Myocyte (in vitro differentiated cells): ENCODE data around the gene TBCEL. TPM values are rescaled to one million over a fixed set of nuclear protein-coding genes. Genes with fewer than 3 reads are reported as not detected.

ENCODE experiments used
- DNase-seq: peaks from one replicate; pipeline ENCODE4 v3.0.0-alpha.2; 2012; ENCODE audit warnings: low read depth
- total RNA-seq: library from RNA; depleted of rRNA; stranded (reverse); fragments of >200 nt; gene quantifications from 2 replicates; pipeline ENCODE4 v1.2.3, GENCODE V29; 2014

The TBCEL gene
- total RNA-seq, 1 donor from 2014 or later: 37.7 TPM

GRCh38 chr11:121063728-121064127 lies 39.8 kb downstream of the TBCEL start:
- DNase-seq: no peak

DNA sequence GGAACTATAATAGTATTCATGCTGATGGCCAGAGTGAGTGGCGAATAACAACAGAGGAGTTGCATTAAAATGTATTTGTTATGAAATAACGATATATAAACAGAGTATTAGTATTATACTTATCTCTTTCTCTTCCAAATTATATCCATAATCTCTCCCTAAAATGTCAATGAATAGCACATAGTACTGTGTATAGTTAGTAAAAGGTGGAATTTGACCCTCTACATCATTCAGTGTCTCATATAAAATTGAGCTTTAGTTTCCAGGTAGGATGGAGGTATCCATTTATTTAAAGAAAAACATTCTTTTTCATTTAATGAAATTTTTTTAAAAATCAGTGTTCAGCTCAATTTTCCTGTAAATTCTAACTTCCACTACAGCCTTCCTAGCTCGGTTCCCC lies 42.7 kb downstream of the TBCEL start:
- no peak for DNase-seq

DNA sequence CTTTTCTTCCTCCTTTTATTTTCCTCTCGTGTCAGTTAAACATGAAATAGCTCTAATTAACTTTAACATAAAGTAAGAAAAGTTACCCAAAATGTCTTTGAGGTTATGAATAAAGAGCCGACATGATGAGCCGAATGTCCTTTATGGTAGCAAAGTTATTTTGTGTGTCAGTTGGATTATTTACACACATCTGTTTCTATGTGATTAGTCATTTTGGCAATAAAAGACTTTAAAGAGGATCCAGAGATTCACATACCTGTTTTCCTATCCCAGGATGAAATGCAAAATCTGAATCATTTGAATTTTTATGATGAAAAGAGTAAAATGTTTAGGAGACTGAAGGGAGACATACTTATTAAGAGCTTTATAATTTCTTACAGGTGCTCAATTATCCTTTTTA lies 43.1 kb downstream of the TBCEL start:
- no peak for DNase-seq

GRCh38 chr11:121067453-121067852 lies 43.6 kb downstream of the TBCEL start:
- DNase-seq: no peak

DNA sequence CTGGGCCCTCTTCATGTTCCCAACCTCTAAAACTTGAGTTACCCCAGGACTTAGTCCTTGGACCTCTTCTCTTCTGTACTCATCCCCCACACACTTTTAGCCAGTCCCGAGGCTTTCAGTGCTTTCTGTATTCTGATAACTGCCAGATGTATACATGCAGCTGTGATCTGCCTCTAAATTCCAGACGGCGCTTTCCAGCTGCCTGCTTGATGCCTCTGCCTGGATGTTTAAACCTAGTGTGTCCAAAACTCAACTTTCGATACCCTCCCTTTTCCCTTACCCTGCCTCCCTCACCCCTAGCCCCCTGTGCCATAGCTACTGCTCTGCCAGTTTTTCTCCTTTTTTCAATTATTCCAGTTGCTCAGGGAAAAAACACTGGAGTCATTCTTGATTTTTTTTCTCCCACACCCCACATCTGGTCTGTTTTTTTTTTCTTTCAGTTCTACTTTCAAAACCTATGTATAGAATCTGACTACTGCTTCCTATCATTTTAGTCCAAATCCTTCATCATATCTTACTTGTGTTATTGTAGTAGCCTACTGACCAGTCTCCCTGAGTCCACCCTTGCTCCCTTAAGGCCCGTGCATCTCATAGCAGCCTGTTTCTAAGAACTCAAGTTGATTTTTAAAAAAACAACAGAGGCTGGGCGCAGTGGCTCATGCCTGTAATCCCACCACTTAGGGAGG lies 44.2 kb downstream of the TBCEL start:
- no peak for DNase-seq

DNA sequence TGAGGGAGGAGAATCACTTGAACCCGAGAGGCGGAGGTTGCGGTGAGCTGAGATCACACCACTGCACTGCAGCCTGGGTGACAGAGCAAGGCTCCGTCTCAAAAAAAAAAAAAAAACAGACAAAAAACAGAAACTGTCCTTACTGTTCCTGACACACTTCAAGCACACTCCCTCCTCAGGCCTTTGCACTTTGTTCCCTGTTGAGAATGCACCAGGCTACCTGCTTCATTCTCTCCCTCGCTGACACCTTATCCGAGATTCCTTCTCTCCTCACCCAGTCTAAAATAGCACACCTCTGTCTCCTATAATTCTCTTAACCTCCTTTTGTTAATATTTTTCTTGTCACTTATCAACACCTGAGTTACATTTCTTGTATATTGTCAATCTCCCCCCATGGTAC lies 44.9 kb downstream of the TBCEL start:
- DNase-seq: no peak

- no peak for DNase-seq
Measured at GRCh38 chr11:121070951-121071845, 47.3 kb downstream of the TBCEL start.

DNA sequence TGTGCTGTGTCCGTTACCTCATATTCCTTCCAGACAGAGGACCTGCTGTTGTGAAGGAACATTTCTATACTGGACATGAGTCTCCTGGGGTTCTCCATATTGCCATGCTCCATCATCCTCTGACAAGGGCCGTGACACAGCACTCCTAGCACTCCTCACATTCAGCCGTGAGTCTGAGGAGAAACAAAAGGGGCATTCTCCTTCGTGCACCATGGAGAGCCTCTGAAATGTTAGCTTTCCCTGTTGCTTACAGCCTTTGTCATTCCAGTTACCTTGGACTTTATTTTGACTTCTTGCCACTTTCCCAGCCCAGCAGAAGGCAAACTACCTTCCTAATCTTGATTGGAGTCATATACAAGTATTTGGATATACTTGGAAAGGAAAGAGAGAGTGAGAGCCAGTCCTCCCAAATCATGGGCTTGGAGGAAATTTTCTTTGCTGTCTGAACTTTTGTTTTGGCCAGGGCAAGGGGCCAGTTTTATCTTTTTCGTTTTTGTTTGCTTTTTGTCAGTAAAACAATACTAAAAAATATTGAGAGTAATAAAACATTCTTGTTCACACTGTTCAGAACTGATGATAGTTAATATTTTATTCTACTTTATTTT lies 48.0 kb downstream of the TBCEL start:
- no peak for DNase-seq

DNA sequence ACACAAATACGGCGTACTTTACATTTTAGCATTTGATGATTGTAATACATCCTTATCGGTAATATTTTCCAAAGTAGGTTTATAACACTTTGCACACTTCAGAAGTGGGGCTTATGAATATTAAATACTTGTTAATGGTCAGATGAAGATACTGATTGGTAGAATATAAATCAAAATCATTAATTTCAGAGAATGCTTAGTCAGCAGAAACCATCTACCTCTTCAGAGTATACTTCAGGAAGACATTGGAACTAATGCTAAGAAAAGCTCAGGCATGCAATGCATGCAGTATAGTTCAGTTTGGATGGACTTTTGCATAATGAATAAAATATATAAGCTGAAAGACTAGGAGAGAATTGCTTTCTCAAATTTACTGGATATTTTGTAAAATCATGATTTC lies 57.4 kb downstream of the TBCEL start:
- no peak for DNase-seq

DNA sequence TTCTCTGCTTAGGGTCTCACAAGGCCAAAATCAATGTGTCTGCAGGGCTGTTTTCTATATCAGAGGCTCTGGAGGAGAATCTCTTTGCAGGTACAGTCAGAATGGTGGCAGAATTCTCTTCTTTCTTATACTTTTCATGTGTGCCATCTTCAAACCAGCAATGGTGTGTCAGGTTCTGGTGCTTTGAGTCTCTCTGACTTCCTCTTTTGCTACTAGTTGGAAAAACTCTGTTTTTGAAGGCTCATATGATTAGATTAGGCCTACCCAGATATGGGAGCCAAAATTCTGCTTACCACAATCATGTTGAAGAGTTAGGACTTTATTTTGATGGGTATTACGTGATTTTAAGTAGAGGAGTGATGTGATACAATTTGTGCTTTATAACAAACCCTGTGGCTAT lies 58.3 kb downstream of the TBCEL start:
- no peak for DNase-seq

DNA sequence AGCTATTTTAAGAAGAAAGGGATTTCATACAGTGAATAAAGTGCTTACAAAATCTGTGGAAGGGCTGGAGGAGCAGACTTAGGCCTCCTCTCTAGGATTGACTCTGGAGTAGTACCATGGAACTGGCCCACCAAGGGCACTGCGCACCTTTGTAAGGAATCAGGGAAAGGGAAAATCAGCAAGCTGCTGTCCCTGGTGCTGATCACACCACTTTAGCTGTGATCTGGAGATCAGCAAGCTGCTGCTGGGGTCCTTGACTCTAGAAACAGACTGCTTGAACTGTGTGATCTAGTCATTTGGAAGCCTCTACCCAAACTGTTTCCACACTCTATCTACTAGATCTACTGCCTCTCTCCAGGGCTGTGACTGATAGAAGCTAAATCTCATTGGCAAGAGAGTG lies 58.8 kb downstream of the TBCEL start:
- peak; percentile 46 for DNase-seq

DNA sequence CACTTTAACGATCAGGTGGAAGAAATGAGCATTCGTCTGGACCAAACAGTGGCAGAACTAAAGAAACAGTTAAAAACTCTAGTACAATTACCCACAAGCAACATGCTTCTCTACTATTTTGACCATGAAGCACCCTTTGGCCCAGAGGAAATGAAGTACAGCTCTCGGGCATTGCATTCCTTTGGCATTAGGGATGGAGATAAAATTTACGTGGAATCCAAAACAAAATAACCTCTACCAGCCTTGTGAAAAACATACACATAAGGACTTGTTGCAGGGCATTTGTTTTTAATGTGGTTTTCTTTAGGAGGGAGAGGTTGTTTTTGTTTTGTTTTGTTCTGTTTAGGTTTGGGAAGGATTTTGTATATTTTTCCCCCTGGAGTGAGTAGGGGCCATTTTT lies 63.0 kb downstream of the TBCEL start:
- DNase-seq: no peak

DNA sequence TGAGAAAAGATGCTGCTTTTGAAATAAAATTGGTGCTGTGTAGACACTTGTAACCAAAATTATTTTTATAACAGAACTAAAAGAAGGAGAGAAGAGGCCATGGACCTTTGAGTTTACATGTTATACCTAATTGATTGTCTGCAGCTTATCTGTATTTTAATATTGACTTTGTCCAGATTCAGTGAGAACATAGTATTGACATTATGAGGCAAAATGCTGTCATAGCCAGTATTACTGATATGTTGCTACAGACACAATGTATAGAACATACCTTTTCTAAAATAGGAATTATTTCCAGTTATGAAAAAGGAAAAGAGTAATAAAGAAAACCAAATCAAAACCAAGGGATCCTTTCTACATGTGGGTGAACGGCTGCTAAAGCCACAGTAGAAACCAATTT lies 65.7 kb downstream of the TBCEL start:
- no peak for DNase-seq

GRCh38 chr11:121090145-121090721 lies 66.3 kb downstream of the TBCEL start:
- no peak for DNase-seq

- no peak for DNase-seq
Measured at GRCh38 chr11:121091492-121092152, 67.7 kb downstream of the TBCEL start.

DNA sequence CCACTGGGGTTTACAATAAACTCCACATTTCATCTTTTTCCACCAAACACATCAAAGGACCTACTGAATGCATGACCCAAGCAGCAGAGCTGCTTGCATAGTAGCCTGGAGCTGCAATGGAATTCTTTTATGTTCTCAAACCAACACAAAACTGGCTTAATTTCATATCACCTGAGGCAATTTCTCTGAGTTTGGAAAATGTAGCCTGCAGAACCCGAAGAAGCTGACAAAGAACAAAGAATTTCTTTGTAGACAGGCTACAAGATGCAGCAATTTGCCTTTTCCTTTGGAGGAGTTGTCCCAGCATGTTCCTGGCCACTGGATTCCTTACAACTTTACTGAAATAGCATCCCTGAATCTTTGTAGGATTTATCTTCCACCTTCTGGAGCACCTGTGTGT lies 71.7 kb downstream of the TBCEL start:
- DNase-seq: no peak

GRCh38 chr11:121099364-121099763 lies 75.5 kb downstream of the TBCEL start:
- no peak for DNase-seq

DNA sequence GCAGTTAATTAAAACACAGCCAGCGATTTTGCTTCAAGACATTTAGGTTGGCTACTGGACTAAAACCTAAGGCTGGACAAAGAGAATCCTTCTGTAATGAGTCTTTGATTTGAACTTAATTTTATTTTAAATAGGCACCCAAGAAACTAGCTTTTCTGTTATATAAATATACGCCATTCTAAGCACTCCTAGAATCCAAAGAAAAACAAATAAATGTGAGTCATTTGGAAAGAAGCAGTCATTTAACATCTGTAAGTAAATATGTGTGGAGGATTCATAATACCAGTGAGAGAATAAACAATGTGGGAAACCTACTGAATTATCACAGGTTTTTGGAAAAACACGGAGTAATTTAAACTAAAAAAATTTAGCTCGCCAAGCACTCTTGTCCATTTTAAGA lies 76.0 kb downstream of the TBCEL start:
- no peak for DNase-seq

DNA sequence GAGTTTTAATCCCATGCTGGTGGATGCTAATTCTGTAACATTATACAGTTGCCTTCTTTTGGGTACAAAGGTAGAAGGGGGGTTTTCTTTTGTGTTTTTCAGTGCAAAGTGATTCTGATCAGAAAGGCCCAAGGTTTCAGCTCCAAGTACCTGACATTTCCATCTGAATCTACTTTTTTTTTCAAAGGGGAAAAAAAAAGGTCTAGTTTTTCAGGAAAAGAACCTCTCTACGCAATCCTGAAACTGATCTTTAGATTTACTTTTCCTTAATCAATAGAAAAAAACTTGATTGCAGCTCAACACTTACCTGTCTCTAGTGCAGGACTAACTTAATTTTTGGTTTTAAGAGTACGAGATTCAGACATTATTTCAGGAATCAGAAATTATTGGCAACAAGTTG lies 77.0 kb downstream of the TBCEL start, which contains the start of gene TECTA:
TSS of gene TECTA (plus strand) at position 301 of the 400 bp plus-strand sequence. CDS start 1,423 bp downstream, outside the sequence.
- DNase-seq: no peak

DNA sequence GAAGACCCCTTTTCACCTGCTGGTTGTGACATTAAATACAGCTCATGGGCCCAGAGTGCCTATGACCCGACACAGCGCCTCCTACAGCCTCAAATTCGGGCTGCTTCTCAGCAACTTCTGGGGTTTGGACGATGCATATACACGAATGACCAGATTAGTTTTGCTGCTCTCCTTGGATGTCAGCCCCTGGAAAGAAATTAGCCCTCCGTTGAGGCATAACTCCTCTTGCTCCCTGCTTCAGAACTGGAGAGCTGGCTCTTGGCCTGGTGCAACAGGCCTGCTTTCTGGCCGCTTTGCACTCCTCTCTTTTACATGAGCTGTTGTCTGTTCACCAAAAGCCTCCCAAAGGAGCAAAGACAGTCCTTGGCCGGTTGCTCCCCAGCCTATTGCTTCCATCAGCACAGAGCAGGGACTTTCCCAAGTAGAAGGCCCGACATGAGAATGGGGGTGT lies 80.4 kb downstream of the TBCEL start:
- DNase-seq: no peak

- DNase-seq: no peak
Measured at GRCh38 chr11:121105063-121105480, 81.2 kb downstream of the TBCEL start.
